NT2/D1 (cell line): ENCODE results near the gene MAP2K6.

Source experiments
- SUZ12 ChIP-seq: IDR thresholded peaks from 2 replicates; pipeline ENCODE4 v1.6.1; 2011; ENCODE audit not compliant: insufficient read length, insufficient read depth; ENCODE audit errors: extremely low read depth
- YY1 ChIP-seq: IDR thresholded peaks from 2 replicates; pipeline ENCODE4 v1.6.1; 2011; ENCODE audit not compliant: insufficient read length, insufficient read depth
- ZNF274 ChIP-seq: IDR thresholded peaks from 2 replicates; pipeline ENCODE4 v1.6.1; 2011; ENCODE audit warnings: mild to moderate bottlenecking, low read depth, low read length

DNA sequence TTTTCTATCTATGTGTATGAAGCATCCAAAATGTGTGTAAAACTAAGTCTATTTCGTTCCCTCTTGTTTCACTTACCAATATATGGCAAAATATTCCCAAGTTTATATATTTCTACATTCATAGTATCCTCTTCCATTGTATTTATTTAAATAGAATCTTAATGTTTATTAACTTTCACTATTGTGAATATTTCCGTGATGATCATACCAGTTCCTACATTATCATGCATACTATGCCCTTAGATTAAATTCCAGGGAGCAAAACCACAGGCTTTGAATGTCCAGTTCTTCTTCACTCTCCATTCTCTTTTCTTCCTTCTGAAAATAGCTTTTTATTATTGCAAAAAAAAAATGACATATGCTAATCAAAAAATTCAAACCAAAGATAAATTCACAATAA is 4.0 kb downstream of the MAP2K6 start:
- TF ChIP-seq YY1 = no peak
- no peak for TF ChIP-seq ZNF274
- no peak for TF ChIP-seq SUZ12
